NCI-H128 (cell line): ENCODE measurements around the gene ADAMTS18.

ENCODE experiments used
- DNase-seq: peaks from one replicate; lab custom pipeline; 2025; ENCODE audit not compliant: unreplicated experiment; lab: John Stamatoyannopoulos, UW

The ADAMTS18 gene

GRCh38 chr16:77331043-77331442 is 103.8 kb downstream of the ADAMTS18 start:
- no peak for DNase-seq

GRCh38 chr16:77330332-77331042 is 104.3 kb downstream of the ADAMTS18 start:
- no peak for DNase-seq

DNA sequence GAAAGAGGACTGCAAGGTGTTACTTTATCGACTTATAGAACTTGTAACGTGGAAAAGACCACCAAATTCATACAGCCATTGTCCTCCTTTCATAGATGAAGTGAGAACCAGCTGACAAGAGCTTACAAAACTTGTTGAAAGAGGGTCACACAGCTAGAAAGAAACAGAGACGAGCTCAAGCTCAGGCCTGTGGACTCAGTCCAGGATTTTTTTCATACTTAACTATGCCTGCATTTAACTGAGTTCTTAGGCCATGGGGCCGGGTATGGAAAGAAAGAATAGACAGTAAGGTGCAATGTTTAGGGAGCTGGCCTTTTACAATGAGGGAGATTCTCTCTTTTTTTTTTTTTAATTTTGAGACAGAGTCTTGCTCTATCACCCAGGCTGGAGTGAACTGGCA is 106.1 kb downstream of the ADAMTS18 start:
- no peak for DNase-seq

DNA sequence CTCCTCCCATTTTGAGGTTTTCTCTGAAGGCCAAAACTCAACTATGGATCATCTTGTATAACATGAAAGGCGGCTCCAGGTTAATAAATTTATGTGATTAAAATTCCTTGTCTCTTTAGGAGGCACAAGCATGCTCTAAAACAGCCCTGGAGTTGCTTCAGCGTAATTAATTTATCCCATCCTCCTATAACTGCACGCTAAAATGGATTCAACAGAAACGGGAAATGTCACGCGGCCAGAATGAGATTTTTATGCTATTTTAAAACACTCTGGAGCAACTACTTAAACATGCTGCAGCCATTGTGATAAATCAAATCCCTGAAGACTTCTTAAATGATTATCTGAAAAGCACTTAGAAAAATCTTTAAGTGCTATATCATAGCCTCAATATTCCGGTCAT is 106.6 kb downstream of the ADAMTS18 start:
- DNase-seq, result no peak

DNA sequence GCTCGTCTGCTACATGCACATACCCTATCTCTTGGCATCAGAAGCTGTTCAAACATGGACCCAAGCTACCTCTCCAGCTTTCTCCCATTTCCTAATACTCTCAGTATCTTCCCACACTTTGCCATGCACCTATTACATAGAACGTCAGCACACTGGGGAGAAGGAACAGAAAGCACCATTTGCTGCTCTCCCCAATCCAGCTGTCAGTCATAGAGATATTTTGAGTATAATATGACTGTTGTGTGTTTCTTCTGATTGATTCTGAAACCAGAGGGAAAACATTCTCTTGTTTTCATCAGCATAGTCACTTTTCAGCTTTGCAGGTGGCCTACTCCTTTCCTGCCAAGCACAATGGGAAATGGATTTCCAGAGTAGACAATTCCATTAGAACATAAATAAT is 107.1 kb downstream of the ADAMTS18 start:
- DNase-seq, result no peak

- DNase-seq, result no peak
Observed at GRCh38 chr16:77324729-77325128, 110.1 kb downstream of the ADAMTS18 start.

- no peak for DNase-seq
Observed at GRCh38 chr16:77323695-77324094, 111.1 kb downstream of the ADAMTS18 start.

DNA sequence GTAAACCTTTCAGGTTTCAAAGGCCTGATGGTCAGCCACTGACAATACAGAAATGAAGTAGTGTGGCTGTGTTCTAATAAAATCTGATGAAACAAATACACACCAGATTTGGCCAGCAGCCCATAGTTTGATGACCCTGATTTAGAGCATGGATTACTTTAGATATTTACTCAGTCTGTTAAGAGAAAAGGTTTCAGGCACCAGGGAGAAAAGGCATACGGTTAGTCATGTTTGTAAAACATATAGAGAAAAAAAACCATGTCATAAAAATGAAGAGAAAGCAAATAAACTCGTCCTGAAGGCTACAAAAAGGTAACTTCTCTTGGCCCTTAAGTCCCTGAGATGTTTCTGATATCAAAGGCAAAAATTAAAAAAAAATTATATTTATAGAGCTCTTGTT is 112.1 kb downstream of the ADAMTS18 start:
- DNase-seq, result no peak

DNA sequence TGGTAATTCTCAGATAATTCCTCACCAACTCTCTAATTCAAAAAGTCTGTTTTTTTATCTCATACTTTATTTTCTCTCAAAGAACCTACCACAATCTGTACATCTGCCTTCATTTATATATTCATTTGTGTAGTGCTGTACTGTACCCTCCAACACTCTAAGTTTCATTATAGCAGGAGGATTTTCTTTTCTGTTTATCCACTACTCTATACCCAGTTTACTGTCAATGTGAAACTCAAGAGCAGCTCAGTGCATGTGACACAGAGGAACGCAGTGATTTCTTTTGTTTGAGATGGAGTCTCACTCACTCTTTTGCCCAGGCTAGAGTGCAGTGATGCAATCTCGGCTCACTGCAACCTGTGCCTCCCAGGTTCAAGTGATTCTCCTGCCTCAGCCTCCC is 117.8 kb downstream of the ADAMTS18 start:
- no peak for DNase-seq

GRCh38 chr16:77310877-77311276 is 124.0 kb downstream of the ADAMTS18 start:
- DNase-seq, result no peak

DNA sequence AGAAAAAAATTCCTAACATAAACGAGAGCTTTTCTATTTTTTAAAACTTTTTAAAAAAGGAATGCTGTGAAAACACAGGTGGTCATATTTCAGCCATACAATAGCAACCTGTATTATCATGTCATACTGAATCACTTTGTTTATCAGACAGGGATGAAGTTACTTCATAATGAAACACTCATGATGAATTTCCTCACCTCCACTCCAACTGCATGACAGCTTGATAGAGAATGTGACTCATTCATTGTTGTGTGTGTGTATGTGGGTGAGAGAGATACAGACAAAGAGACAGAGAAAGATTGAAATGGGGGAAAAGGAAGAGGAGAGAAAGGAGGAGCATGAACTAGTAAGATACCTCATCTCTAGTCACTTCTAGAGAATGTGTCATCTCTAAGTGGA is 126.7 kb downstream of the ADAMTS18 start:
- no peak for DNase-seq

DNA sequence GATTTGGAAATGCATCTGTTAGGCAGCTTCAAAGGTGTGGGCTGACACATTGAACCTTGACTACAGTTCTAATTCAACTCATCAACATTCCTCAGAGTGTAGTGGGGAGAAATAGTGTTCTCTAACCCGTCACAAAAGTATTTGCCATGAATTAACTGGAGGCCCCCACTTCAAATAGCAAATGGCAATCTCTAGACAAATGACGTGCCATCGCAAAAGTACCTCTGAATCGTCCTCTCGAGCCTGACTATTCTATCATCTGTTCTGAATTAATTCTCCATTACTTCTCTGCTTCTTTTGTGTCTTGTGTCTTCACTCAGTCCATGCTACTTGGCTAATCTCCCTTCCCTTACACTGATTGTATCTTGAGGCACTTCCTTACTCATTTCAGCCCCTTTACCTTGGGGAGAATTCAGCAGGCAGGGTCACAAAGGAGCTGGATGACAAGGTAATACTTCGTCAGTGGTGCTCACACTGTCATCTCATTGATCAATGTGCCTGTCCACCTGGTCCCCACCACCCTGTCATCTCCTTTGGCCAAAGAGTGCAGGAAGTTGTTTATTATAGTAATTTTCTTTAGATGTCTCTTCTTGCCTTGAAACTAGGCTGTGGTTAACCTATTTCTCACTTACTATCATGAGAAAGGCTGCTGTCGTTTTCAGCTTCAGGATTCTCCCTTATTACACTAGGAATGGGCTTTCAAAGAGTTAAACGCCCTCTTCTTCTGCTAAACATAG is 127.2 kb downstream of the ADAMTS18 start:
- DNase-seq, result no peak

DNA sequence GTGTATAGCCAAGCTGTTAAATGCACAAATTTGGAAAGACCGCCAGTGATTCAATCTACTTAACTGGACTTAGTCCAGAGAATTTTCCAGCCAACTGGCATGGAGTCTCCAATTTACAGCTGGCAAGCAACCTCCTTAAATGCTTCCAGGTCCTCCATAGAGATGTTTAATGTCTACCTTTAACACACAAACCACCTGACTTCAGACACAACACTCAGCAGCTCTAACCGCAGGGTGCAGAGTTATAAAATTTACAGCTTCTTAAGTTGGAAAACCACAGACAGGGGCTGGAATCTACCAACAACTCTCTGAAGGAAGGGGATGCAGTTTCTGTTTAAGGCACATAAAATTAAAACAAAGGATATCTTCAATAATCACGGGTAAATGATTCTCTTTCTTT is 128.8 kb downstream of the ADAMTS18 start:
- no peak for DNase-seq

GRCh38 chr16:77304877-77305276 is 130.0 kb downstream of the ADAMTS18 start:
- DNase-seq, result no peak

GRCh38 chr16:77304134-77304533 is 130.7 kb downstream of the ADAMTS18 start:
- DNase-seq, result no peak

DNA sequence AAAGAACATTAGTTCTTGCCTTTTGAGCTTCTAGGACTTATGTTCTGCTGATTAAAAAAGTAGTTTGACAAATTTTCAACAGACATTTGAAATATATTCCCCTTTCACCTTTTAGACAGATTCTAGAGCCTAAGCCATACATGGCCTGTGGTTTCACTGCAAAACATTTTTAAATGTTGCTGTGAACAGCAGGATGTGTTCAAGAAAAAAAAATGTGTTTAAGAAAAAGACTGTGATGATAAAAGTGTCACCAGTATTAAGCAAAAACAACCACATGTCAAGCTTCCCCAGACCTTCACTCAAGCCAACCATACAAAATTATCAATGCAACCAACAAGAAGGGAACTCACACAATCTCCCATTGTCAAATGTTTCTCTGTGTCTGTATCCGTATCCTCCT is 132.2 kb downstream of the ADAMTS18 start:
- DNase-seq, result no peak

DNA sequence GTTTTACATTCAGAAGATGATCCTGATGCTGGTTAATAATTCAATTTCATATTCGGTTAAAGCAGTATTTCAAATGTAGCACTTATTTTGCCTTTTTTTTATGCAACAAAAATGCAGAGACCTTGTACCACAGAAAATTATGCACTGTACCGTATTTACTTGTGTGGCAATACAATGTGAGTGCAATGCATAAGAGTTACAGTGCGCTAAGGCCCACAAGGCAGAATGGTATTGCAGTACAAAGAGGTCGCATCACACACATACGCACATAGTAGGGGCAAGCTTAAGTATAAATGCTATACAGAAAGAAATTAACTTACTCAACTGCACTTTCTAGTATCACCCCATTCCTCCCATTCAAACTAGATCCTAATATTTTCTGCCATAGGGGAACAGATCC is 132.6 kb downstream of the ADAMTS18 start:
- DNase-seq, result no peak

DNA sequence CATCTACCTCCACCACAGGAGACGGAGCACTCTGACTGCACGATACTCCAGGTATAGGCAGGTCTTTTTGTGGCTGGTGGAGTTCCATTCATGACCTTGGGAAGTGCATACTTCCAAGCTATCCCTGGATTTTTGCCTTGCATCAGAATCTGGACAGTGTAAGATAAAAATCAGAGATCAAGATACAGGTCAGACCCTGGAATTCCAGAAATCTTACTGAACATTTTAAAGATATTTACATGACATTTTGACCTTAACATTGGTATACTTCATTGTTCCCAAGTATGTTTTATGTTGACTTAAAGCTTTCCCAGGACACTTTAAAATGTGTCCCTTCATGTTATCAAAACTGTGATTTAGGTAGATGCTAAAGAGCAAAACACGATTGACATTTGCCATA is 134.6 kb downstream of the ADAMTS18 start:
- no peak for DNase-seq

- DNase-seq, result no peak
Observed at GRCh38 chr16:77299395-77299794, 135.4 kb downstream of the ADAMTS18 start.

GRCh38 chr16:77298418-77299360 is 136.1 kb downstream of the ADAMTS18 start:
- DNase-seq, result no peak

DNA sequence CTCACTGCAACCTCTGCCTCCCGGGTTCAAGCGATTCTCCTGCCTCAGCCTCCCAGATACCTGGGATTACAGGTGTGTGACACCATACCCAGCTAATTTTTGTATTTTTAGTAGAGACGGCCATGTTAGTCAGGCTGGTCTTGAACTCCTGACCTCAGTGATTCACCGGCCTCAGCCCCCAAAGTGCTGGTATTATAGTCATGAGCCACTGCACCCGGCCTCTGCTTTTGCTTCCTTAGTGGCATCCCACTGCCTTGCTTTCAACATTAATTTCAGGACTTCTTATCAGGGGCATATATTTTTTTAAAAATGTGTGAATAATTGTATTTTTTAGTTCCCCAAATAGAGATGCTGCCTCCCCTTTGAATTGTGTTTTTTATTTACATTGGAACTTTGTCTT is 136.8 kb downstream of the ADAMTS18 start:
- no peak for DNase-seq

- DNase-seq, result no peak
Observed at GRCh38 chr16:77295896-77296295, 138.9 kb downstream of the ADAMTS18 start.
